Measurements from ENCODE around the gene PRICKLE2.

DNA sequence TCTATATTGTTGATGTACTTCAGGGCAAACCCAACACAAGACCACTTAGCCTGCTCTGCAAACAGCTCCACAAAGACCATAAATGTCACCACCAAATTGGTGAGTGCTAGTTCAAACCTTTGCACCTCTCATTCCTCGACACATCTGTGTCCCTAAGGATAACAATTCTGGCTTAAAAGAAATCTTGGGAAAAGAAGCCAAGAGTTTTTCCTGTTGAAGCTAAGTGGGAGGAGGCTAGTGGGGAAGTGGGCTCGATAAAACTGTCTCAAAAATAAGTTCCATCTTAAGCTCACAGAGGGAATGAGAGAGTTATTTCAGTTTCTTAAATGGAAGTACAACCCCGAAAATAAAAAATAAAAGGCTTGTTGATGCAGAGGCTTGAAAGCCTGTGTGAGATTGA lies 40.4 kb upstream of the PRICKLE2 start:
- TF ChIP-seq CTCF (tag by site-specific recombination; IDR thresholded peaks at IDR 0.05): no peak
- TF ChIP-seq ZNF121 (tag by site-specific recombination; IDR thresholded peaks at IDR 0.05): no peak
- TF ChIP-seq SETDB1 (IDR thresholded peaks at IDR 0.05; ENCODE audit: insufficient read length, low read length): no peak
- no peak for TF ChIP-seq ZNF404 (tag by site-specific recombination; IDR thresholded peaks at IDR 0.05)
- no peak for TF ChIP-seq ZNF274 (IDR thresholded peaks at IDR 0.05; ENCODE audit: low read length)
- no peak for TF ChIP-seq ZNF274 (tag by site-specific recombination; IDR thresholded peaks at IDR 0.05; ENCODE audit: borderline replicate concordance)
- no peak for TF ChIP-seq KLF8 (tag by site-specific recombination; IDR thresholded peaks at IDR 0.05)
- TF ChIP-seq ZNF670 (tag by site-specific recombination; IDR thresholded peaks at IDR 0.05; ENCODE audit: low read depth): no peak
- TF ChIP-seq REST (tag by site-specific recombination; IDR thresholded peaks at IDR 0.05): no peak
- TF ChIP-seq KLF1 (tag by site-specific recombination; IDR thresholded peaks at IDR 0.05): no peak
- no peak for TF ChIP-seq ZBTB44 (tag by site-specific recombination; IDR thresholded peaks at IDR 0.05)
- TF ChIP-seq ZNF76 (tag by site-specific recombination; IDR thresholded peaks at IDR 0.05; ENCODE audit: borderline replicate concordance, low read depth): no peak
- TF ChIP-seq ZNF629 (tag by site-specific recombination; IDR thresholded peaks at IDR 0.05): no peak

Data from HEK293 (cell line).